GM21786 (cell line): ENCODE results near the gene KCNK18.

Experiments used
- ATAC-seq: cut with Tn5 transposase; IDR thresholded peaks from one replicate; pipeline ENCODE4 v1.9.1; 2021; ENCODE audit not compliant: unreplicated experiment

KCNK18 gene

GRCh38 chr10:117248750-117249465 lies 51.6 kb downstream of the KCNK18 start:
- ATAC-seq = no peak

- peak; percentile 67 for ATAC-seq
Measured at GRCh38 chr10:117249493-117250093, 52.3 kb downstream of the KCNK18 start.

- ATAC-seq = no peak
Measured at GRCh38 chr10:117250411-117250810, 53.1 kb downstream of the KCNK18 start.

- no peak for ATAC-seq
Measured at GRCh38 chr10:117253908-117254307, 56.6 kb downstream of the KCNK18 start.

- no peak for ATAC-seq
Measured at GRCh38 chr10:117254338-117254737, 57.0 kb downstream of the KCNK18 start.

GRCh38 chr10:117254774-117255735 lies 57.8 kb downstream of the KCNK18 start:
- no peak for ATAC-seq

- ATAC-seq = no peak
Measured at GRCh38 chr10:117255835-117256460, 58.7 kb downstream of the KCNK18 start.

GRCh38 chr10:117256910-117257309 lies 59.6 kb downstream of the KCNK18 start:
- no peak for ATAC-seq

GRCh38 chr10:117257721-117258120 lies 60.4 kb downstream of the KCNK18 start:
- ATAC-seq = no peak

GRCh38 chr10:117259279-117259678 lies 62.0 kb downstream of the KCNK18 start:
- ATAC-seq = no peak
